PFSK-1 (cell line): Measurements from ENCODE around the gene RNU6-8.

Experiments used
- FOXP2 ChIP-seq: optimal IDR thresholded peaks from 2 replicates; pipeline ENCODE3; 2011; ENCODE audit warnings: borderline replicate concordance, control low read depth, inconsistent platforms; ENCODE audit not compliant: insufficient read depth; ENCODE audit errors: extremely low read length, extremely low read depth
- POLR2AphosphoS5 ChIP-seq: IDR thresholded peaks from 2 replicates; pipeline ENCODE4 v1.6.1; 2012; ENCODE audit warnings: low read depth, mild to moderate bottlenecking, control low read depth, low read length, moderate library complexity
- SIN3A ChIP-seq: IDR thresholded peaks from 2 replicates; pipeline ENCODE4 v1.6.1; 2012; ENCODE audit warnings: mild to moderate bottlenecking, low read length, moderate library complexity, borderline replicate concordance; ENCODE audit not compliant: insufficient read depth
- TAF1 ChIP-seq: IDR thresholded peaks from 2 replicates; pipeline ENCODE4 v1.6.1; 2012; ENCODE audit warnings: low read length, control low read depth, borderline replicate concordance; ENCODE audit not compliant: insufficient read depth
- TF ChIP-seq, protein P1 (sequence below), 2 experiments: IDR thresholded peaks; 2 replicates each; pipeline versions ENCODE4 v1.6.1 to v1.8.0; 2011 to 2012; ENCODE audit warnings: low read depth in 2 of 2, low read length in 2 of 2, control low read depth in 1 of 2, inconsistent platforms in 1 of 2, mild to moderate bottlenecking in 1 of 2, moderate library complexity in 1 of 2; ENCODE audit not compliant: insufficient read depth in 1 of 2

Gene RNU6-8

DNA sequence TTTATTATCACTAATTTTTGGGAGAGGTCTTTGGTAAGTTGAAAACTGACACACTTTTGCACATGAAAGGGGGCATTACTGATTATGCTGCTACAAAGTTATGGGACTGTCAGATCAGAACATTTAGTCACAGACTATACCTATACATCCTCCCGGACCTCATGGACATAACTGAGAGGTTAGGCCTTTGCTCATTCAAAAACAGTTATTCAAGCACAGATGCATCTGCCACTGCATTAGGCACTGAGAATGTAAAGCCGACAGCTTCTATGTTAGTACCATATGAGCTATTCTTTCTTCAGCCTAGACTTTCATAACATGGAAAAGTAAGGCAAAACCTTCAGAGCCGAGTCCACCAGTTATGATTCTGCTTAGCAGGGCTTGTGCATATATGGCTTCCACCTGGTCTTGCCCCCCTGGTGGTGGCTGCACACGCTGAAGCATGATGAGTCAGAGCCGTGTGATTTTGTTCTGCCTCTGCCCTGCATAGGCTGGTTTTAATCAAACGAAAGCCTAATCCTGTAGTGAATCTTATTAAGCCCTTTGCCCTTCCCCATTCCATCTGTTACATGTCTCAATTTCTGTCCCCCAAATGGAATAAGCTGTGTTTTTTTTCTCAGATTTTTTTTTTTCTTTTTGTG is 21.8 kb upstream of the RNU6-8 start:
- TF ChIP-seq TAF1 (no peak), POLR2AphosphoS5 (no peak), FOXP2 (no peak), SIN3A (no peak)
- TF ChIP-seq, protein P1, sequence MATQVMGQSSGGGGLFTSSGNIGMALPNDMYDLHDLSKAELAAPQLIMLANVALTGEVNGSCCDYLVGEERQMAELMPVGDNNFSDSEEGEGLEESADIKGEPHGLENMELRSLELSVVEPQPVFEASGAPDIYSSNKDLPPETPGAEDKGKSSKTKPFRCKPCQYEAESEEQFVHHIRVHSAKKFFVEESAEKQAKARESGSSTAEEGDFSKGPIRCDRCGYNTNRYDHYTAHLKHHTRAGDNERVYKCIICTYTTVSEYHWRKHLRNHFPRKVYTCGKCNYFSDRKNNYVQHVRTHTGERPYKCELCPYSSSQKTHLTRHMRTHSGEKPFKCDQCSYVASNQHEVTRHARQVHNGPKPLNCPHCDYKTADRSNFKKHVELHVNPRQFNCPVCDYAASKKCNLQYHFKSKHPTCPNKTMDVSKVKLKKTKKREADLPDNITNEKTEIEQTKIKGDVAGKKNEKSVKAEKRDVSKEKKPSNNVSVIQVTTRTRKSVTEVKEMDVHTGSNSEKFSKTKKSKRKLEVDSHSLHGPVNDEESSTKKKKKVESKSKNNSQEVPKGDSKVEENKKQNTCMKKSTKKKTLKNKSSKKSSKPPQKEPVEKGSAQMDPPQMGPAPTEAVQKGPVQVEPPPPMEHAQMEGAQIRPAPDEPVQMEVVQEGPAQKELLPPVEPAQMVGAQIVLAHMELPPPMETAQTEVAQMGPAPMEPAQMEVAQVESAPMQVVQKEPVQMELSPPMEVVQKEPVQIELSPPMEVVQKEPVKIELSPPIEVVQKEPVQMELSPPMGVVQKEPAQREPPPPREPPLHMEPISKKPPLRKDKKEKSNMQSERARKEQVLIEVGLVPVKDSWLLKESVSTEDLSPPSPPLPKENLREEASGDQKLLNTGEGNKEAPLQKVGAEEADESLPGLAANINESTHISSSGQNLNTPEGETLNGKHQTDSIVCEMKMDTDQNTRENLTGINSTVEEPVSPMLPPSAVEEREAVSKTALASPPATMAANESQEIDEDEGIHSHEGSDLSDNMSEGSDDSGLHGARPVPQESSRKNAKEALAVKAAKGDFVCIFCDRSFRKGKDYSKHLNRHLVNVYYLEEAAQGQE (IDR thresholded peaks at IDR 0.05; ENCODE audit: insufficient read depth in 1 of 2, low read depth in 2 of 2, low read length in 2 of 2), result no peak

DNA sequence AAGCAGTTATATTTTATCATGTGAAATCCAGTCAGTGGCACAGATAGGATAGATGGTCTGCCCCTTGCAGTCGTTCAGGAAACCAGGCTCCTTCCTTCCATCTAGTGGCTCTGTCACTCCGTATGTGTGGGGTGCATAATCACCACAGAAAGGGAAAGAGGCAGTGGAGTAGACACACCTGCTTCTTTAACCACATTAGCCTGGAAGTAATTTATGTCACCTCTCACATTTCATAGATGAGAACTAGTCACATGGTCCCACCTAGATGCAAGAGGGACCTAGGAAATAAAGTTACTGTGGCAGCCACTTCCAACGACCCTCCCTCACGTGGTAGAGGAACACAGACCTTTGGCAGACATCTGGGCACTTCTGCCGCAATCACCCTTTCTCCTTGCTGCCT is 14.2 kb upstream of the RNU6-8 start:
- TF ChIP-seq FOXP2, result no peak
- TF ChIP-seq, protein P1 (IDR thresholded peaks at IDR 0.05; ENCODE audit: insufficient read depth in 1 of 2, low read depth in 2 of 2, low read length in 2 of 2), result no peak
- TF ChIP-seq SIN3A, result no peak

DNA sequence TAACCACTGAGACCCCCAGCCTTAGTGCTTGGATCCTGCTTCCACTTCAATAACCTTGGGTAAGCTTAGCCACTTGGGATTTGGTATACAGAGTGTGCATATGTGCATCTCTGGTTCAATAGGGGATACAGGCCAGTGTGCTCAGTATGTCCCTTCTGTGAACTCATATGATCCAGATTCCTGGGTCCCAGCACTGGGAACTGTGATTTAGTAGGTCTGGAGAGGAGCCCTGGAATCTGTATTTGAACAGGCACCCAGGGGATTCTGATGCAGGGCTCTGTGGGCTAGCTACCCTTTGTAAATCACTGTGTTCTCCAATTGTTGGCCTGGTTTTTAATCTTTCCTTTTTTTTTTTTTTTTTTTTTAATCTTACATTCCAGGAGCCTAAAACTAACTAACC is 9.8 kb upstream of the RNU6-8 start:
- TF ChIP-seq SIN3A, result no peak
- TF ChIP-seq POLR2AphosphoS5, result no peak
- no peak for TF ChIP-seq FOXP2
- TF ChIP-seq, protein P1 (IDR thresholded peaks at IDR 0.05; ENCODE audit: insufficient read depth in 1 of 2, low read depth in 2 of 2, low read length in 2 of 2), result no peak
- no peak for TF ChIP-seq TAF1

DNA sequence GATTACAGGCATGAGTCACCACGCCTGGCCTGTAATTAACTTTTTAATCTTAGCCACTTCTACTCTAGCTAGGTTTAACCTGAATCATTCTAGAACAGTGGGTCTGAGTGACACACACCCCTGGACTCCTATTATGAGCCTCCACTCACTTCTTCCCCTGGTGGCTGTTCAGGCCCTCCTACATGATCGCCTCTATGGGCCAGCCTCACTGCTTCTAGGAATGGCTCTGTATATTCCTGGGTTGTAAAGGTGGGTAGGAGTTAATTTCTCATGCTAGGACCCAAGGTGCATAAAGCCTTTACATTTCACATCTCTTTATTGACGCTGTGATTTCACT is 8.0 kb upstream of the RNU6-8 start:
- TF ChIP-seq SIN3A, result no peak
- no peak for TF ChIP-seq TAF1
- TF ChIP-seq, protein P1 (IDR thresholded peaks at IDR 0.05; ENCODE audit: insufficient read depth in 1 of 2, low read depth in 2 of 2, low read length in 2 of 2), result no peak
- no peak for TF ChIP-seq POLR2AphosphoS5
- TF ChIP-seq FOXP2, result no peak

DNA sequence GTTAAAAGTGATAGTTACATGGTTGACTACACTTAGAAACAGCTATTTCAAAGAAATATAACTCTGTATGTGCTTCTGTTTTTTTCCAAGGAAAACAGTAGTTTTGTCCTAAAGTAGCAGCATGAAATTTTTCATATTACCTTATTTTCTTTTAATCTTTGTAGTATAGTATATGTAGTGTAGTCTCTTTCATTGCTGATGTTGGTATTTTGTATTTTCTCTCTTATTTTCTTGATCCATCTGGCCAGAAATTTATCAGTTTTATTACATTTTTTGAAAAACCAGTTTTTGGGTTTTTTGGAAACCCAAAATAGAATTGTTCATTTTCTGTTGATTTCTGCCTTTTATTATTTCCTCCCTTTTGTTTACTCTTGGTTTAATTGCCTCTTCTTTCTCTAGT is 6.4 kb upstream of the RNU6-8 start:
- TF ChIP-seq FOXP2 (no peak), TAF1 (no peak), SIN3A (no peak), POLR2AphosphoS5 (no peak)
- TF ChIP-seq, protein P1 (IDR thresholded peaks at IDR 0.05; ENCODE audit: insufficient read depth in 1 of 2, low read depth in 2 of 2, low read length in 2 of 2), result no peak
